Epithelial cell of proximal tubule (primary cell): ENCODE measurements around the gene NPEPL1. TPM values are rescaled to one million over a fixed set of nuclear protein-coding genes. Genes with fewer than 3 reads are reported as not detected.

Experiments used
- DNase-seq: peaks from one replicate; pipeline ENCODE4 v3.0.0-alpha.2; 2011; ENCODE audit warnings: low read depth
- H3K4me3 ChIP-seq: 2 replicates; pipeline ENCODE4 v1.5.1; 2011; ENCODE audit warnings: low read depth, mild to moderate bottlenecking, low read length
- CTCF ChIP-seq: conservative IDR thresholded peaks from 2 replicates; pipeline ENCODE4 v1.5.1; 2012; ENCODE audit warnings: low read depth, mild to moderate bottlenecking, low read length
- total RNA-seq: library from RNA; depleted of rRNA; stranded (reverse); fragments of >200 nt; gene quantifications from 2 replicates; pipeline ENCODE4 v1.2.3, GENCODE V29; 2015

The NPEPL1 gene
- total RNA-seq, 1 donor from 2014 or later = 26.5 TPM

GRCh38 chr20:58651946-58652605 is 40.5 kb upstream of the NPEPL1 start:
- H3K4me3 ChIP-seq = peak overlapping the region; percentile 93
- peak; percentile 14 for TF ChIP-seq CTCF
- no peak for DNase-seq

DNA sequence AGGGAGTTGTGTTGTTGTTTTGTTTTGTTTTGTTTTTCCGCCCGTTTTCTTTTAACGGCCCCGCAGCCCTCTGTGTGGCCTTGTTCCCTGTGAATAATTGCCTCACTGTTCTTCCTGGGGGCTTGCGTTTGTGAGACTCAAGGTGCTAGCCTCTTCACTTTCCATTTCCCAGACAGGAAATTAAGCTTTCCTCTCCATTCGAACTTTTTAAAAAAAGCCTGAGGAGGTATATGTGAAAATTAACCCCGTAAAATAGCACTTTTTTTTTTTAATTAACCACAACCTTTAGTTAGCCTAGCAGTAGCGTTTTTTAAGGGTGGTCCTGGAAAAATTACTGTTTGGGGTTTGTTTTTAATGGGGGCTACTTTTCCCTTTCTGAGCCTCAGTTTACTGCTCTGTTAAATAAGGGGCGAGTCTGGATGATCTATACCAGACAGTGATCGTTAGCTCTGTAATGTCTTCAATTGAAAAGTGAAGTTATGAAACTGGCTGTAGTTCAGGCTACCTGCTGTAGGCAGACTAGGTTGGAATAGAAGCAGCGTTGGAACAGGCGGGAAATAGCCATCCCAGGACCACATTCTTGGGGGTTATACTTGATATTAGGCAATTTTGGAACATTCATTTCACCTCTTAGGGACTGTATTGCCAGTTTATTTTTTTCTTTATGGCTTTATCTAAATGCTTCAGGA is 39.9 kb upstream of the NPEPL1 start:
- DNase-seq = no peak
- H3K4me3 ChIP-seq = peak overlapping the region; percentile 93
- no peak for TF ChIP-seq CTCF

- no peak for TF ChIP-seq CTCF
- DNase-seq = no peak
- no peak overlapping the region for H3K4me3 ChIP-seq
Measured at GRCh38 chr20:58654337-58654736, 38.3 kb upstream of the NPEPL1 start.

- TF ChIP-seq CTCF = no peak
- no peak overlapping the region for H3K4me3 ChIP-seq
- DNase-seq = no peak
Measured at GRCh38 chr20:58655328-58656107, 37.1 kb upstream of the NPEPL1 start.

- H3K4me3 ChIP-seq = no peak overlapping the region
- DNase-seq = no peak
- no peak for TF ChIP-seq CTCF
Measured at GRCh38 chr20:58656831-58657230, 35.8 kb upstream of the NPEPL1 start.

DNA sequence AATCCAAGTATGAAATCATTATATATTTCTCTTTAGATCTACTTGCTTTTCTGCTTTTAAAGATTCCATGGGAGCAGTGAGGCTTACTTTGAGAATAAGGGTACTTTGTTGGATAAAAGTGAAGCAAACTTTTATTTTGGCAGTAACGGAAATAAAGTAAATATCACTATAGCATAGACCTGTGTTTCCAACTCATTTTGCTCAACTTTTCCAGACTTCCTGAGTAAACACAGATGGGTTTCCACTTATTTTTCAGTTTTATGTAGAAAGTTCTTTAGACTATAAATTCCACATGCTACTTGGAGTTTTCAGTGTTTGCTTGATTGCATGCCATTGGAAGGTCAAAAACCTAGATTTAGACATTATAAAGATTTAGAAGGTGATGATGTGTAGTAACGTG is 35.3 kb upstream of the NPEPL1 start:
- DNase-seq = no peak
- TF ChIP-seq CTCF = no peak

More for the DNA sequence above, 35.3 kb upstream of the NPEPL1 start:
- no peak overlapping the region for H3K4me3 ChIP-seq
